DOHH2 (cell line): ENCODE measurements around the gene CEMIP.

Source experiments
- H3F3A ChIP-seq: fragments of 200-600 bp; sonication (generic), shearing (Covaris generic); 2 replicates; pipeline ENCODE4 v1.6.0; 2016; ENCODE audit warnings: antibody characterized with exemption, mild to moderate bottlenecking; ENCODE audit not compliant: control insufficient read depth, insufficient read depth
- H3K27ac ChIP-seq: fragments of 200-600 bp; sonication (generic); 2 replicates; pipeline ENCODE4 v1.5.1; 2014; ENCODE audit warnings: low read depth, mild to moderate bottlenecking, low read length, moderate library complexity
- H3K27me3 ChIP-seq: fragments of 200-600 bp; sonication (generic); 2 replicates; pipeline ENCODE4 v1.6.1; 2014; ENCODE audit warnings: mild to moderate bottlenecking, low read length, mixed read lengths; ENCODE audit not compliant: control insufficient read depth
- H3K36me3 ChIP-seq: fragments of 200-600 bp; sonication (generic); 2 replicates; pipeline ENCODE4 v1.6.1; 2014; ENCODE audit warnings: mild to moderate bottlenecking, low read length, moderate library complexity, mixed read lengths; ENCODE audit not compliant: control insufficient read depth
- H3K4me1 ChIP-seq: fragments of 200-600 bp; sonication (generic); 2 replicates; pipeline ENCODE4 v1.6.1; 2014; ENCODE audit warnings: mild to moderate bottlenecking, low read length, mixed read lengths; ENCODE audit not compliant: control insufficient read depth
- H3K4me2 ChIP-seq: fragments of 200-600 bp; sonication (generic); 2 replicates; pipeline ENCODE4 v1.6.0; 2014; ENCODE audit warnings: mild to moderate bottlenecking, low read length, moderate library complexity
- H3K4me3 ChIP-seq: fragments of 200-600 bp; sonication (generic); 2 replicates; pipeline ENCODE4 v1.5.1; 2014; ENCODE audit warnings: mild to moderate bottlenecking, low read length, mixed read lengths
- H3K79me2 ChIP-seq: fragments of 200-600 bp; sonication (generic); 2 replicates; pipeline ENCODE4 v1.6.1; 2014; ENCODE audit warnings: mild to moderate bottlenecking, low read length, mixed read lengths; ENCODE audit not compliant: control insufficient read depth
- H3K9me2 ChIP-seq: fragments of 200-600 bp; sonication (generic); replicated peaks from 2 replicates; pipeline ENCODE4 v1.6.1; 2014; ENCODE audit warnings: mild to moderate bottlenecking, low read length, mixed read lengths; ENCODE audit not compliant: control insufficient read depth
- H3K9me3 ChIP-seq: fragments of 200-600 bp; sonication (generic); 2 replicates; pipeline ENCODE4 v1.6.1; 2014; ENCODE audit warnings: antibody characterized with exemption, low read length, mixed read lengths; ENCODE audit not compliant: control insufficient read depth, insufficient read depth
- H4K20me1 ChIP-seq: fragments of 200-600 bp; sonication (generic); 2 replicates; pipeline ENCODE4 v1.6.0; 2014; ENCODE audit warnings: low read depth, mild to moderate bottlenecking, antibody characterized with exemption, low read length, moderate library complexity; ENCODE audit not compliant: control insufficient read depth, insufficient read depth
- CTCF ChIP-seq: fragments of 200-600 bp; sonication (generic); IDR thresholded peaks from one replicate; pipeline ENCODE4 v1.5.1; 2014; ENCODE audit warnings: antibody characterized with exemption, mild to moderate bottlenecking, low read depth, low read length; ENCODE audit not compliant: poor library complexity, severe bottlenecking
- EZH2phosphoT487 ChIP-seq: fragments of 200-600 bp; sonication (generic); IDR thresholded peaks from 2 replicates; pipeline ENCODE4 v1.6.1; 2017; ENCODE audit warnings: borderline replicate concordance, mild to moderate bottlenecking, antibody characterized with exemption, low read length, moderate library complexity, mixed read lengths

CEMIP gene

GRCh38 chr15:80816936-80817335 lies 37.8 kb downstream of the CEMIP start:
- no peaks in the 10 kb centered on the region for H3K9me2 ChIP-seq
- no peaks in the 10 kb centered on the region for H3K36me3 ChIP-seq
- no peaks in the 10 kb centered on the region for H3K9me3 ChIP-seq
- TF ChIP-seq EZH2phosphoT487 (no peak), CTCF (no peak)
- H3K4me3 ChIP-seq = no peak overlapping the region
- no peaks in the 10 kb centered on the region for H4K20me1 ChIP-seq
- H3F3A ChIP-seq = no peaks in the 10 kb centered on the region
- H3K4me2 ChIP-seq = no peak overlapping the region
- H3K27ac ChIP-seq = no peak overlapping the region
- H3K27me3 ChIP-seq = peaks cover 3% of the 10 kb centered on the region; the same call in 1 of the 2 replicates
- H3K4me1 ChIP-seq = no peaks in the 10 kb centered on the region
- H3K79me2 ChIP-seq = no peaks in the 10 kb centered on the region

- TF ChIP-seq EZH2phosphoT487 = no peak
- TF ChIP-seq CTCF = no peak
- Histone ChIP-seq H3K4me1 (no peaks in the 10 kb centered on the region), H3K4me2 (no peak overlapping the region), H3K36me3 (no peaks in the 10 kb centered on the region), H3K79me2 (no peaks in the 10 kb centered on the region), H3K4me3 (no peak overlapping the region), H3K9me2 (no peaks in the 10 kb centered on the region), H4K20me1 (no peaks in the 10 kb centered on the region), H3K27ac (no peak overlapping the region), H3K9me3 (no peaks in the 10 kb centered on the region), H3K27me3 (peaks cover 3% of the 10 kb centered on the region; the same call in 1 of the 2 replicates), H3F3A (no peaks in the 10 kb centered on the region)
Measured at GRCh38 chr15:80817901-80818300, 38.7 kb downstream of the CEMIP start.

GRCh38 chr15:80819001-80819400 lies 39.8 kb downstream of the CEMIP start:
- Histone ChIP-seq H3K27me3 (peaks cover 3% of the 10 kb centered on the region; the same call in 1 of the 2 replicates), H3K79me2 (no peaks in the 10 kb centered on the region), H4K20me1 (no peaks in the 10 kb centered on the region), H3K4me3 (no peak overlapping the region), H3K9me3 (no peaks in the 10 kb centered on the region), H3K4me1 (peaks cover 4% of the 10 kb centered on the region; the same call in 1 of the 2 replicates), H3K9me2 (no peaks in the 10 kb centered on the region), H3K36me3 (no peaks in the 10 kb centered on the region), H3F3A (no peaks in the 10 kb centered on the region), H3K4me2 (no peak overlapping the region), H3K27ac (no peak overlapping the region)
- no peak for TF ChIP-seq EZH2phosphoT487

GRCh38 chr15:80820092-80820491 lies 40.9 kb downstream of the CEMIP start:
- H3K79me2 ChIP-seq = no peaks in the 10 kb centered on the region
- no peak overlapping the region for H3K4me2 ChIP-seq
- no peaks in the 10 kb centered on the region for H3K9me2 ChIP-seq
- no peak overlapping the region for H3K27ac ChIP-seq
- peaks cover 7% of the 10 kb centered on the region; the same call in 1 of the 2 replicates for H3K4me1 ChIP-seq
- H3K27me3 ChIP-seq = peaks cover 3% of the 10 kb centered on the region; the same call in 1 of the 2 replicates
- TF ChIP-seq EZH2phosphoT487 (no peak), CTCF (no peak)
- no peaks in the 10 kb centered on the region for H3K36me3 ChIP-seq
- no peaks in the 10 kb centered on the region for H3F3A ChIP-seq
- no peak overlapping the region for H3K4me3 ChIP-seq
- H3K9me3 ChIP-seq = no peaks in the 10 kb centered on the region
- no peaks in the 10 kb centered on the region for H4K20me1 ChIP-seq
